Inflammatory macrophage treated with lipopolysaccharide for 1 hour (primary cell): ENCODE results near the gene COL20A1.

ENCODE experiments used
- DNase-seq, 2 donors: peaks; one replicate each; pipeline ENCODE4 v3.0.0-alpha.2; 2020 to 2022

COL20A1 gene

GRCh38 chr20:63310265-63310991, 17.4 kb downstream of the COL20A1 start:
- no peak for DNase-seq

- DNase-seq: no peak
Observed at GRCh38 chr20:63311186-63311832, 18.3 kb downstream of the COL20A1 start.

- DNase-seq: no peak
Observed at GRCh38 chr20:63311833-63312243, 18.9 kb downstream of the COL20A1 start.

GRCh38 chr20:63312273-63312672, 19.3 kb downstream of the COL20A1 start:
- DNase-seq: no peak

- DNase-seq: no peak
Observed at GRCh38 chr20:63312690-63313348, 19.8 kb downstream of the COL20A1 start.

- no peak for DNase-seq
Observed at GRCh38 chr20:63313349-63314014, 20.5 kb downstream of the COL20A1 start.

GRCh38 chr20:63314015-63314471, 21.1 kb downstream of the COL20A1 start:
- DNase-seq: no peak

- no peak for DNase-seq
Observed at GRCh38 chr20:63314566-63315239, 21.7 kb downstream of the COL20A1 start.

GRCh38 chr20:63315240-63315689, 22.3 kb downstream of the COL20A1 start:
- DNase-seq: no peak

- DNase-seq: no peak
Observed at GRCh38 chr20:63315731-63316491, 22.9 kb downstream of the COL20A1 start.

- no peak for DNase-seq
Observed at GRCh38 chr20:63316502-63316921, 23.5 kb downstream of the COL20A1 start.

GRCh38 chr20:63317061-63317460, 24.1 kb downstream of the COL20A1 start:
- DNase-seq: no peak

- no peak for DNase-seq
Observed at GRCh38 chr20:63317601-63318291, 24.8 kb downstream of the COL20A1 start.

- no peak for DNase-seq
Observed at GRCh38 chr20:63318391-63319163, 25.6 kb downstream of the COL20A1 start.

GRCh38 chr20:63319164-63320040, 26.4 kb downstream of the COL20A1 start:
- no peak for DNase-seq

GRCh38 chr20:63320041-63320511, 27.1 kb downstream of the COL20A1 start:
- DNase-seq: no peak

GRCh38 chr20:63320616-63321147, 27.7 kb downstream of the COL20A1 start:
- DNase-seq: no peak

- DNase-seq: no peak
Observed at GRCh38 chr20:63321148-63321831, 28.3 kb downstream of the COL20A1 start.
